Measurements from ENCODE around the gene ACBD5.

- no peak for TF ChIP-seq CTCF (IDR thresholded peaks at IDR 0.05)
- TF ChIP-seq POLR2A (IDR thresholded peaks at IDR 0.05), result no peak
Measured at GRCh38 chr10:27258838-27259812, 18.5 kb upstream of the ACBD5 start.
